ENCODE measurements around the gene SLC52A1.

DNA sequence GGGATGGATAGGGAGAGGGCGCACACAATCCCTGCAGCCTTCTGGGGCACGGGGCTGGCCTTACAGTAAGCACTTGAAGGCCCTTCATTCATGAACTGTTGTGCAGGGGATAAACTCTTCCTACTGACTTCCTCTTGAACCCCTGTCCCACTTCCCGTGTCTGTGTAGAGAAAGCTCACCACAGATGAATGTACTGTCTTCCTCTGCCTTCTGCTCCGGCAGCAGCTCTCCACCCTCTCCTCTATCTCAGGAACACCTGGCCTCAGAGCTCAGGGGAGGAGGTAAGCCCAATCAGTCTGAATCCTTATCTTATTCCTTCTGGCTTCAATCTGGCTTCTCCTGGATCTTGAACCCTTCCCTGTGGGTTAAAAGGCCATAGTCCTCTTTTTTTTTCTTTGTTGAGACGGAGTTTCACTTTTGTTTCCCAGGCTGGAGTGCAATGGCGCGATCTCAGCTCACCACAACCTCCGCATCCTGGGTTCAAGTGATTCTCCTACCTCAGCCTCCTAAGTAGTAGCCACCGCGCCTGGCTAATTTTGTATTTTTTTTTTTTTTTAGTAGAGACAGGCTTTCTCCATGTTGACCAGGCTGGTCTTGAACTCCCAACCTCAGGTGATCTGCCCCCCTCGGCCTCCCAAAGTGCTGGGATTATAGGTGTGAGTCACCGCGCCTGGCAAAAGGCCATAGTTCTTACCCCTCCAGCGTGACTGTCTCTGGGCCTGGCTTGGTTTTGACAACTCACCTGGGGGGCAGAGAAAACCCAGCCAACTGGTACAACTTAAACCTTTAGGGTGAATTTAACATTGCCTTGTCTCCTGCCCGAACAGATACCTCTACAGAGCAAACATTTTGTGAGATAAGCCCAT, 7.2 kb upstream of the SLC52A1 start:
- no peak for TF ChIP-seq SRSF1 (optimal IDR thresholded peaks at IDR 0.05; ENCODE audit: low read depth, low read length)
- TF ChIP-seq ZNF572 (CRISPR knock-in tag; IDR thresholded peaks at IDR 0.05), result no peak

Measured in HepG2 (cell line).